GM18861 (cell line): ENCODE data around the gene TAS1R3.
A peak's percentile ranks its signal among the peaks of the same experiment; 100 is the strongest.

Source experiments
- ATAC-seq: cut with Tn5 transposase; IDR thresholded peaks from one replicate; pipeline ENCODE4 v1.9.1; 2021; ENCODE audit not compliant: unreplicated experiment

TAS1R3 gene

GRCh38 chr1:1294250-1294890 is 36.7 kb upstream of the TAS1R3 start:
- no peak for ATAC-seq

- no peak for ATAC-seq
These were observed 35.7 kb upstream of the TAS1R3 start for GRCh38 chr1:1295154-1295923.

GRCh38 chr1:1296070-1297061 is 34.7 kb upstream of the TAS1R3 start:
- no peak for ATAC-seq

GRCh38 chr1:1297802-1298424 is 33.2 kb upstream of the TAS1R3 start:
- no peak for ATAC-seq

GRCh38 chr1:1298861-1299685 is 32.0 kb upstream of the TAS1R3 start:
- ATAC-seq = no peak

GRCh38 chr1:1299686-1300351 is 31.3 kb upstream of the TAS1R3 start:
- no peak for ATAC-seq

GRCh38 chr1:1300352-1300739 is 30.7 kb upstream of the TAS1R3 start:
- ATAC-seq = no peak

GRCh38 chr1:1302006-1302430 is 29.1 kb upstream of the TAS1R3 start:
- no peak for ATAC-seq

GRCh38 chr1:1302951-1303509 is 28.1 kb upstream of the TAS1R3 start:
- no peak for ATAC-seq

- ATAC-seq = no peak
These were observed 27.3 kb upstream of the TAS1R3 start for GRCh38 chr1:1303736-1304135.

GRCh38 chr1:1304331-1305299 is 26.5 kb upstream of the TAS1R3 start:
- ATAC-seq = no peak

- peak; percentile 27 for ATAC-seq
These were observed 25.6 kb upstream of the TAS1R3 start for GRCh38 chr1:1305300-1306069.

- ATAC-seq = no peak
These were observed 24.9 kb upstream of the TAS1R3 start for GRCh38 chr1:1306070-1306660.

GRCh38 chr1:1306661-1307260 is 24.3 kb upstream of the TAS1R3 start:
- no peak for ATAC-seq

GRCh38 chr1:1307261-1307922 is 23.7 kb upstream of the TAS1R3 start:
- peak; percentile 10 for ATAC-seq
